NCI-H69 (cell line): ENCODE results near the gene CIDEA.

Experiments used
- DNase-seq: peaks from one replicate; lab custom pipeline; 2025; lab: John Stamatoyannopoulos, UW

CIDEA gene

DNA sequence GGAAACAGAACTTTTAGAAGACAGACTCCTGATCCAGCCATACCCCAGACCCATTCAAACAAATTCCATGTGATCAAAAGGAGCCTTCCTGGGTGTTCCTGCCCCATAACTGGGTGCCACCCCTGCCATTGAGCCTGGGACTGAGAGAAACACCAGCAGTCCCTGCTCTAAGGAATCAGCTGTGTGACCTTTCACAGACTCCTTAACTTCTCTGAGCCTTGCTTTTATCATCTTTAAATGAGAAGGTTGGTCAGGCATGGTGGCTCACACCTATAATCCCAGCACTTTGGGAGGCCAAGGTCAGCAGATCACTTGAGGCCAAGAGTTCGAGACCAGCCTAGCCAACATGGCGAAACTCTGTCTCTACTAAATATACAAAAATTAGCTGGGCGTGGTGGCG is 20.6 kb downstream of the CIDEA start:
- DNase-seq, result no peak

DNA sequence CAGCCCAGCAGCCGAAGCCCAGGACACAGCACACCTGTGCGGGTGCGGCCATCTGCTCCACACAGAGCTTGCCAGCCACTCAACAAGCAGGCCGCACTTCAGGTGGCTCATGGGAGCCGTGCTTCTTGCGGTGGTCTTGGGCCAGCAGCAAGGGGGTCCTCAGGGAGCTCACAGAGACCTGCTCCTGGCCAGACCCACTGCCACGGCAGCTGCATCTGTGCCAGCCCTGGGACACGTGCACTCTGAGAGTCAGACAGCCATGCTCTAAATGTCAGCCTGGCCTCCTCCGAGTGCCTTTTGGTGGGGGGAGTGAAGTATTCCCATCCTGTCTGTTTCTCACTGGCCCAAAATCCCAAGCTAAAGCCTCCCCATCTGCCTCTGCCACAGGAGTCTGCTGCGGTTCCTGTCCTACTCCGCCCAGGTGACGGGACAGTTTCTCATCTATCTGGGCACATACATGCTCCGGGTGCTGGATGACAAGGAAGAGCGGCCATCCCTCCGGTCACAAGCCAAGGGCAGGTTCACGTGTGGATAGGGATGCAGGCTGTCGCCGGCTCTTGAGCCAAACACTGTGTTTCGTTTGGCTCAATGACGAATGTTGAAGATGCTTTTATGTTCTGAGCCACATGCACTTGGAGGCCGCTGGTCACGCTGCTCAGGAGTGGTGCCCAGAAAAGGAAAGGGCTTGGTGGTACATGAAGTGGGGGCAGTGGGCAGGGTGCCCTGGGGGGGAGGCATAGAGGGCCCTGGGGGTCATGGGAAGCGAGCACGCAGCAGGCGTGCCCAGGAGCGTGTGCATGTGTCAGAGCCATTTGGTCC is 22.8 kb downstream of the CIDEA start:
- DNase-seq, result no peak

DNA sequence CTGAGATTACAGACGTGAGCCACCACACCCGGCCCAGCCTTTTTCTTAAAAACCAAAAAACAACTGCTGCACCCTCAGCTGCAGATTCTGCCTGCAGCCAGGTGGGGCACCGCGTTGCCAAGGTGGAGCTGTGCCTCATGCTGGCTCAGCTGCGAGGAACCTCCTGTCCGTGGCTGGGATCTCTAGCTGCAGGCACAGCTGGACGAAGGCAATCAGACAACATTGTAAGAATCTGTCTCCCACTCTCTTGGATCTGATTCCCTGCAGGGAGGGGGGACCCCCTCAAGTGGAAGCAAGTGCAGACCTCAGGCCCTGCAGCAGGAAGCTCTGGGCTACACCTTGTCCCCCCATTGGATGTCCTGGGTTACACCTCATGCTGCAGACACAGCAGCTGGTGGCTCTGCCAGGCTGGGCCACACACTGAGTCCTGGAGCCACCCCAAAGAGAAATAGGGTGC is 24.1 kb downstream of the CIDEA start:
- peak; percentile 50 for DNase-seq

DNA sequence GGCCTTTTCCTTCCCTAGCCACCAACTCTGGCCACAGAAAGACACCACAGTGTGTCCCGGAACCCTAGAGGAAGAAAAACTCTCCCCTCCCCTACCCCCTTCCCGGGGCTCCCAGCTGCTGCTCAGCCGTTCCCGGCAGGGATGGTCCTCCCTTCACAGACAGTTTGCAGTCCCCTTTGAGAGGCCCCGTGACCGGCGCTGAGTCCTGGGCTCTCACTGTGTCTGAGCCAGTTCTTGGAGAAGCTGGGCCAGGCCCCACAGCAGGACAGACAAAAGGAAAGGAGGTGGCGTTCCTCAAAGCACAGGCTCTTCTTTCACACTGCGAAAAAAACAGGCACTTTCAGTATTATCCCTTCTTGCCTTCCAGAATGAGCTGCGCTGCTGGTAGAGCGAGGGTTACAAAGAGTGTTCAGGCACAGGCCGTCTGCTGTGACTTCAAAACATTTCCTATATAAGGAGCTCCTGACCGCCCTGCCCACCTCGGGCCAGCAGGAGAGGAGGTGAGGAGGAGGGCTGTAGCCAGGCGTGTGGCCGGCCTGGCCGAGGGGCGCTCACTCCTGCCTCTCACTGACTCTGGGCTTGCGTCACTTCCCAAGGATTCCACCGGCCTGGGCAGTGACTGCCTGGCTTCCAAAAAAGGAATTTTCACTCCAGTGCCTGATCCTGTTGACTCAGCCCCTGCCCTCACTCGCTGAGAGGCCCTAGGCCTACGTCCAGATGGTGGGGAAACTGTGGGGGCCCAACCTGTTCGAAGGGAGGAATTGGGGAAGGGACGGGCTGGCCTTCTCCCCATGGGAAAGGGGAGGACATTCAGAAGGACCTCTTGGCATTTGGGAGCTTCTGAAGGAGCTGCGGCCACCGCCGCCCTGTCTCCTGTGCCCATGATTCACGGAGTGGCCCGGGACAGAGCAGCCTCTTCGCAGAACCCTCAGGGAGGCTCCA is 24.9 kb downstream of the CIDEA start:
- DNase-seq, result no peak

DNA sequence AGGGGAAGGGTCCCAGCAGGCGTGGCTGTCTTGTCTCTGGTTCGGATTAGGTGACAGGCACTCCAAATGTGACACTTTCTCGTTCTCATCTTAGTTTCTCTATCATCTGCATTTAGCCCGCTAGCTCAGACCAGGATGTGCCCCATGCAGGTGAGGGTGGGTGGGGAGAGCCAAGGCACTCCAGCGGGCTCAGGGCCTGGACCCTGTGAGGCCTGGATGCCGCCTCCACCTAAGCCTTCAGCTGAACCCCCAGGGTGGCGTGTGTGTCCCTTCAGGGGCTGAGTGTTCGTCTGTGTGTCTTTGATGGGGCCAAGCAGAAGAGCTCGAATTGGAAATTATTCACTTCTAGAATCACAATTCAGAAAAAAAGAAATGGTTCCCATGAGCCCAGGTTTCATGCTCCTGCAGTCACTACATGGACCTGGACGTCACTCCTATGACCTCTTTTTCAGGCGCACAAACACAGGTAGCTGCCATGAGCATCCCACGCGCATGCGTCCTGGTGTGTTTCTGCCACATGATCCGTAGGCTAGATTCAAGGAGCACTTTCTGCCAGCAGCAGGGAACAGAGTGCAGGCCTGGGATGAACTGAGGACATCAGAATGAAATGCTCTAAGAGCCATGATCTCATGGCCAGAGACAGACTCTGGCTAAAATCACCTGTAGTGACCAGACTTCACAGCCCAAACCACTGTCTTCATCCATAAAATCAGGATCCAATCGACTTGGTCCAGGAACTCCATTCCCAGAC is 25.8 kb downstream of the CIDEA start:
- DNase-seq, result no peak

DNA sequence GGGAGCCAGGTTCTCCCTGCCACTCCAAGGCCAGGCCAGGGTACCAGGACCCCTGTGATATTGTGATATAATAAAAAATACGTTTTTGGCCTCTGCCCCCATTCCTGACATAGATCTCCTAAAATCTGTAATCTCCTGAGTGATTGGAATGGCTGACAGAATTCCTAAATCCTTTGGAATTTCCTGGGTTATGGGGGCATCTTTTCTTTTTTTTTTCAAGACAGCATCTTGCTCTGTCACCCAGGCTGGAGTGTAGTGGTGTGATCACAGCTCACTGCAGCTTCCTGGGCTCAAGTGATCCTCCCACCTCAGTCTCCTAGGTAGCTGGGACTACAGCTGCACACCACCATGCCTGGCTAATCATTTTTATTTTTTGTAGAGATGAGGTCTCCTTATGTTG is 27.7 kb downstream of the CIDEA start:
- DNase-seq, result no peak

DNA sequence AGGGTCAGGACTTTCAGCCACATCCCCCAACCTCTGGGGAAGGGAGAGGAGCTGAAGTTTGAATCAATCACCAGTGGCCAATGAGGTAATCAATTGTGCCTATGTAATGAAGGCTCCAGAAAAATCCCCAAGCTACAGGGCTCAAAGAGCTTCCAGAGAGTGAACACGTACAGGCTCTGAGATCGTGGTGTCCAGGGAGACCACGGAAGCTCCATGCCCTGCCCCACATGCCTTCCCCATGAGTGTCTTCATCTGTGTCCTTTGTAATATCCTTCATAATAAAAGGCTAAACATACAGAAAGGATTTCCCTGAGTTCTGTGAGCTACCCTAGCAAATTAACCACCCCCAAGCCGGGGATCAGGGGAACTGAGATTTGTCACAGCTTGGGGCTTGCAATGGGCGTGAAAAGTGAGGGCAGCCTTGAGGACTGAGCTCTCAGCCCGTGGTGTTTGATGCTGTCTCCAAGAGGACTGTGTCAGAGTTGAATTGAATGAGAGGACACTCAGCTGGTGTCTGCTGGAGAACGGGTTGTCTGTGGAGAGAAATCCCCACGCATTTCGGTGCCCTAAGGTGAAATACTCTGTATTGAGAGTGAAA is 28.4 kb downstream of the CIDEA start:
- DNase-seq, result no peak

DNA sequence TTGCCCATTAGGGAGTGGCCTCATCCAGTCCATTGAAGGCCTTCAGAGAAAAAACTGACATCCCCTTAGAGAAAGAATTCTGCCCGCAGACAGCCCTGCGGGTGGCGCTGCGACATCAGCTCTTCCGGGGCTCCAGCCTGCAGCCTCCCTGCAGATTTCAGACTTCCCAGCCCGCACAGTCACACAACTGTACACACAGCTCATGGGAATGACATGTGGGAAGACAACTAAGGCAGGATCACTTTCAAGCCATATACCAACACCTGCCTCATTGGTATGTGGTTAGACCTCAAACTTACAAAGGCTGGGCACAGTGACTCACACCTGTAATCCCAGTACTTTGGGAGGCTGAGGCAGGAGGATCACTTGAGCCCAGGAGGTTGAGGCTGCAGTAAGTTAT is 29.1 kb downstream of the CIDEA start:
- DNase-seq, result peak; percentile 65

DNA sequence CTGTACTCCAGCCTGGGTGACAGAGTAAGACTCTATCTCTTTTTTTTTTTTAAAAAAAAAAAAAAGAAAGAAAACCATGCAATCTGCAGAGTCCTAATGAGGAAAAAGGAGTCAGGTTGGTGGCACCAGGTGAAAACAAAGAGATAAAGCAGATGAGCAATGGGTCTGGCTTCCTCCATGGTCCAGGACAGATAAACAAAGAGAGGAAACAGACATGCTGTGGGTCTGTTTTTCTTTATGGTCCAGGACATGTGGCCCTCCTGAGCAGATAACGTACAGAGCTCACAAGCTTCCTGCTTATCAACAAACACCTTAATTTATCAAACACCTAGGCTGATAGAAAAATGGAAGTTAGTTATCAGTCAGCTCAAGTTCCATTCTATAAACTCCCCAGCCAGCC is 29.5 kb downstream of the CIDEA start:
- no peak for DNase-seq

DNA sequence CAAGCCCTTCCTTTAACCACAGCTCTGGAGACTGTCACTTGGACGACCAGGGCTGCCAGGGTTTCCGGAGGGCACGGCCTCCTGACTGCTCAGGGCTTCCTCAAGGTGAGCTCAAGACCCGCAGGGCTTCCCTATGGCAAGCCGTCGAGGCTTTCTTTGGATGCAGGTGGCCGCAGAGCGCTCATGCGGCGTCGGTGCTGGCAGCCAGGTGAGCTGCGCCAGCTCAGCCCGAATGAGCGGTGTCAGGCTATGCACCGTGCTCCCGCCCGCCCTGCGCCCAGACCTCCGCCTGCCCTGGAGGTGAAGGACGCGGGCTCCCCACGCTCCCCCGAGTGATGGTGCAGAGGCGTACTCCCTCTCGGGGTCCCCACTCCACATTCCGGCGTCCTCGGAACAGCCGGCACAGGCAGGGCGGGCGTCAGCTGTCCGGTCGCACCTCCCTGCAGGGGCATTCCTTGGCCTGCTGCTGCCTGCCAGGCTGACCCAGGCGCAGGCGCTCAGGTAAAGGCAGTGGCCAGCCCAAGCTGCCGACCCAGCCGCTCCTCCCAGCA is 33.0 kb downstream of the CIDEA start:
- no peak for DNase-seq

DNA sequence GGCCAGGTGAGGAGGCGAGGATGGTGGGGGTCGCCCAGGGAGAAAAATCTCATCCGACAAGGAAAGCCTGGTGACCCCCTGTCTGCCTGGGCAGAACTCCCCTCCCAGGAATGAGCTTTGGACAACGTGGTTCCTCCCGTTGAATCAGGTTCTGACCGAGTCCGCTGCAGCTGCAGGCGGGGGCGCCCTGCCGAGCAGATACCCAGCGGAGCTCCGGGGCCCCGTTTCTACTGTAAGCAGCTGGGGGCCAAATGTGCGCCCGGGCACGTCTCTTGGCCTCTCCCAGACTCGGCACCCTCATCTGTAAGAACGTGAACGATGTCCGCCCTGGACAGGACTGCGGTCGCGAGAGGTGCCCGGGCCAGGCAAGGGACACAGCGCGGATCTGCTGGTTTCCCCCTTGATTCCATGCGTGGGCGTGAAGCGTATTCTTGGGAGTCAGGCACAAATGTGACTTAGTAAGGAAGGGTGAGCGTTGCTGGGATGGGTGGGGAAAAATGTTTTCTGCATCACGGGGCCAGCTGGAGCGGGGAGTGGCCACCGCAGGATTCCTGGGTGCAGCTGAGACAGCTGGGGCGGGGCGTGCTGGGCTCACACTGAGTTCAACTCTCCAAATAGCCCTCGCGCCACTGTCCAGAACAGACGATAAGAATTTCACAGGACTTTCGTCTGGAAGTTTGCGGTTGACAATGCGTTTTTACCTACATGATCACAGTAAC is 33.7 kb downstream of the CIDEA start:
- DNase-seq, result peak; percentile 64

DNA sequence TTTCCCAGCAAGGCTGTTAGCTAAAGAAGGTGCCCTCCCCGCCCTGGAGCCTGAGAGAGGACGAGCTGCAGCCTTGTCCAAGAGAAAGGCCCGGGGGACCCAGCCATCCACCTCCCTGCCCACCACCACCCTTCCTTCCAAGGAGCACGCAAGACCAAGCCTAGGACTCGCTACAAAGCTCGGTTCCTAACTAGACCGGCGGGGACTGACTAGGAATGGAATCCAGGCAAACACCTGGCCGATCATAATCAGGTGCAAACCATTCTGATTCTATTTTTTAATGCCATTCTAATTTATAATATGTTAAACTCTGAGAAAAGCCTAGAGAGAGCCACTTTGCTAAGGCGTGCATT is 34.2 kb downstream of the CIDEA start:
- peak; percentile 43 for DNase-seq

DNA sequence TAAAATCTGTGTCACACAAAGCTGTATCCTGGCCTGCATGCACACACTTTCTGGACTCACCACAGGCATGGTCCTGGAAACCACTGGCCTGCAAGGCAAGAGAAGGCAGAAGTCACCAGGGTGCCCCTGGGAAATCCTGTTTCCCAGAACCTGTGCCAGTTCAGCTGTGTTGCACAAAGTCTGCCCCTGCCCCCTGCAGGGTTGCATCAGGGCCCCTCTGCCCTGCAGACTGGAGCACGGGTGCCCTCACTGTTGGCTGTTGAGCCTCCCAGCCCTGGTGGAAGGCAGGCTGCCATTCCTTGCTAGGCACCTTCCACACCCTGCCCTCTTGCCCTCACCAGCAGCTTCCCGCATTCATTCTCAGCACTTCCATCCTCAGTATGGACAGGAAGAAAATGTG is 35.9 kb downstream of the CIDEA start:
- DNase-seq, result no peak

DNA sequence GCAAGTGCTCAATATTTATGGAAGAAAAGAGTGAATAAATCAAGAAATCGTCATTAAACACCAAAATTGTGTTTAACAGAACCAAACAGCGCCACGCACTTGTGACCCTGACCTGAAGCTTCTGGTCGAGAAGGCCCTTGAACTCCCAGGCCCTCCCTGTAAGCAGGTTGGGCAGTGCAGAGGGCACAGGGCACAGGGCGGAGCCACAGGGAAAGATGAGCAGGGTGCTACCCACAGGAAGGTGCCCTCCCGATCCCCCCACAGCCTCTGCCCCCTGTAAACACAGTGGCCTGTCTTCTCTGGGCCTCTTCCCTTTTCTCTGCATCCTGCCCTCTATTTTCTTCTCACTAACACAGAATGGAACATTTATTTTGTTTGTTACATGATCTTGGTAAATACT is 37.0 kb downstream of the CIDEA start:
- DNase-seq, result no peak

DNA sequence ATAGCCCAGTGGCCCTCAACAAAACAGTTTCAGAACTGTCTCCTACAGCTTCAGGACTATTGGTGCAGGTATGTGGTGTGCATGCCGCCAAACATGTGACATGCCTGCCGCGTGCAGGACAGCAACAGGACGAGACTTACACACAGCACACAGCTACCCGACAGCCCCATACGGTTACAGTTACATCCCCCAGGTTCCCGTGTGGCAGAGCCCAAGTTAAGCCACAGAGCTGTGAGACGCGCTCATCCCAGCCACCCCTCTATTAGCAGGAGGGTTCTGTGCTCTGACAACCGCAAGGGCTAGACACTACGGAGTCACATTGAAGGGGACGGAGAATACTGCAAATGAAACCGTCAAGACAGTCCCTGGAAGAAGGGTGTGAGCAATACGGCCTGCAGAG is 37.5 kb downstream of the CIDEA start:
- DNase-seq, result no peak

DNA sequence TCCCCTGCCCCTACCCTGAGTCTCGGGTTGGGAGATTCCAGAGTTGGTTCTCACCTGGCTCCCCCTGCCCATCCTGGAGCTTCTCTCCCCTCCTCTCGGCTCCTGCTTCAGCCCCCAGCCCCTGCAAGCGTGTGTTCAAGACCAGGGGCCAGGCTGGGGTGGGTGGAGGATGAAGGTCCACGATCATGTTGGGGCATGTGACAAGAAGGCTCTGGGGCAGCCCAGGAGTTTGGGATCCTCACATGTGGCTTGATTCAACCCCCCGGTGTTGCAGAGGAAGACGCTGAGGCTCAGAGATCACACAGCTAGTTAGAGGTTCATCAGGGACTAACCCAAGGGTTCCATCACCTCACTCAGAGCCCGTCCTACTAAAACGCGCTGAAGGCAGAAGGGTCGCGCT is 39.7 kb downstream of the CIDEA start:
- no peak for DNase-seq

DNA sequence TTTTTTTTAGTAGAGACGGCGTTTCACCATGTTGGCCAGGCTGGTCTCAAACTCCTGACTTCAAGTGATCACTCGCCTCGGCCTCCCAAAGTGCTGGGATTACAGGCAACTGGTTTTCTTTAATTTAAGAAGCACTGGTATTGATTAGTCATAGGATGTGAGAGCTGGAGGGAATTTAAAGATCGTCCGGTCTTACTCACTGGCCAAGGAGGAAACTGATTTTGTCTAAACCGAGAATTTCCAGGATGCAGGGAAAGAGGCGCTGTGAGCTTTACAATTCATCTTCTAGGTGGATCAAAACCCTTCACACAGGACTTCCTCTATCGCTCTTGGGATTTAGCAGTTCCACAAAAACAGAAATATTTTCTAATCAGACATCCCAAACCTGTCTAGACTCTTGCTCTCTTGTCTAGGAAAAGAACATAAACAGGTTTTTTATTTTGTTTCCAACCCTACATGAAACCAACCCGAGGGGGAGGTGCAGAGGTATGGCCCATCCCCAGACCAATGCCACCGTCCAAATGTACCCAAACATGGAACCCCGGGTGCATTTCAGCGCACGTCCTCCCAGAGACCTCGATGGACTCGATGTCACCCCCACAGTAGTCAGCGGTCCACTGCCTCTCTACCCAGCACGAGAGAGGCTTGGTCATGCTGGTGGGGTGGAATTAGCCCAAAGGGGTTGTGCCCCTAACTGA is 41.4 kb downstream of the CIDEA start:
- DNase-seq, result no peak

DNA sequence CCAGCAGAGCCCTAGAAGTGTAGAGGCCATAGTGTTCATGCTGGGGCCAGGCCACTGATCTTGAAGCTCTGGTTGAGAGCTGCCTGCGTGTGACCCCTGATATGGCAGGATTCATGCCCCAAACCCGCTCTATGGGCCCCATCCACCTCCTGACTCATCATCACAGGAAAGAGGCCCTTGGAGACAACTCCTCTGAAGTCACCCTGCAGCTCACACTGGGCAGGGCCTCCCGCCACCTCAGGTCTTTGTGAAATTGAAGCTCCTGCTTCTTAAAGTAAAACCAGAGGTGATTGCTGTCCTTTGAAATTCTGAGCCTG is 41.9 kb downstream of the CIDEA start:
- no peak for DNase-seq

DNA sequence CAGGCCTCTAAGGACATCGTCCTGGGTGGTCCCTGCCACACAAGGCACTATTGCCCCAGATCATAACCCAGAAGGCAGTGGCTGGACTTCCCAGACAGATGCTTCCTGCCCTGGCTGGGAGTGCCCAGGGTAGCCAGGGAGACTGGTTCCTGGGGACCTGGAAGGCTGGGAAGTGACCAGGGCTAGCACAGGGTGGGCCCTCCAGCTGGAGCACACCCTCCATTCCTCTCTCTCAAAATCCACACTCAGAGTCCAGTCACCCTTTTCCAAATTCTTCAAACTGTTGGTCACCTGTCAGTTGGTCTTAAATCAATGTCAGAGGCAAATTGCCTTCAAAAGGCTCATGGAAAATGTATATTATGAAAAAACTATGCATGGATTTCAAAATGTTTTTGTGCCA is 42.3 kb downstream of the CIDEA start:
- DNase-seq, result no peak

DNA sequence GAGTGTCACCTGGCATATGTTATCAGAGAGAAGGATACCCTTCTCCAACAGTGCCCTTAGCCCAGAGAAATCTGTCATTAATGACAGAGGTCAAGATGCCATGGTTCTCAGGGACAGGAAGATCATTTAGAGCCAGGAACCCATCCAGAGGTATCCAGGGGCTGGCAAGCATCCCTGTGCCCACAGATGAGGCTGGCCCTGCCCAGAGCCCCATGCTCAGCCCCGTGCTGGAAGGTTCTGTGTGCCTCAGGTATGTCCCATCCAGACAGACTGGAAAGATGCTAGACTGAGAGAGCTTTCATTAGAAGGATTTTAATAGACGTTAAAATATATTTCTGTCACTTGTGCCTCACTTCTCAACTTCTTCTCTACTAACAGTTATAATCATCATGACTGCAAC is 45.7 kb downstream of the CIDEA start:
- DNase-seq, result no peak
